K562 (cell line): ENCODE measurements around the gene GRAMD2B. TPM values are rescaled to one million over a fixed set of nuclear protein-coding genes. Genes with fewer than 3 reads are reported as not detected.

Experiments
- ATAC-seq: fragments of 200-7000 bp; cut with Tn5 transposase; 3 replicates; pipeline ENCODE4 v1.9.1; 2020; ENCODE audit warnings: moderate library complexity
- BruUV-seq: library from RNA; stranded (reverse); fragments of 400-500 nt; replicated peaks from 2 replicates; lab custom pipeline; 2021; lab: Mats Ljungman, UMichigan
- CTCF ChIA-PET: fragments of 300-600 bp; formaldehyde crosslinking; extraction: SDS; loops from one replicate; lab custom pipeline; 2021; ENCODE audit warnings: low intra/inter-chr PET ratio; lab: Yijun Ruan, JAX
- POLR2A ChIA-PET: fragments of 300-600, 350-650 bp; sonication (Branson Sonifier 250); formaldehyde crosslinking; extraction: SDS; loops from one replicate; lab custom pipeline; 2021; ENCODE audit warnings: antibody characterized with exemption, inconsistent platforms; lab: Yijun Ruan, JAX
- DNase-seq, 4 experiments: peaks; one replicate each; pipeline versions ENCODE4 v3.0.0 to v3.0.0-alpha.2; 2011 to 2018; ENCODE audit warnings: low spot score in 3 of 4, mixed read lengths in 3 of 4; ENCODE audit errors: extremely low read depth in 1 of 4
- FAIRE-seq: peaks from 2 replicates; lab custom pipeline; 2011; peaks lifted over from hg19 to GRCh38; lab: Jason Lieb, UNC
- H2AFZ ChIP-seq: 2 replicates; pipeline ENCODE4 v1.6.0; 2011; ENCODE audit warnings: low read depth, low read length, control low read depth, inconsistent platforms
- H3K27ac ChIP-seq: fragments of 200-600 bp; 3 replicates; pipeline ENCODE4 v1.8.0; 2011; ENCODE audit warnings: low read depth, mild to moderate bottlenecking, control low read depth, inconsistent platforms, low read length, moderate library complexity, mixed read lengths; ENCODE audit errors: extremely low read depth
- H3K27me3 ChIP-seq, 2 experiments: fragments of 300-600 bp in 1 of 2; 2 replicates in 1 of 2; 3 replicates in 1 of 2; pipeline versions ENCODE4 v1.6.0 to v1.8.0; 2011; ENCODE audit warnings: inconsistent platforms in 2 of 2, low read length in 2 of 2, mild to moderate bottlenecking in 1 of 2, mixed read lengths in 1 of 2, moderate library complexity in 1 of 2; ENCODE audit not compliant: control insufficient read depth in 2 of 2, insufficient read depth in 2 of 2
- H3K36me3 ChIP-seq: fragments of 300-600 bp; 3 replicates; pipeline ENCODE4 v1.8.0; 2011; ENCODE audit warnings: mild to moderate bottlenecking, low read length, inconsistent platforms; ENCODE audit not compliant: control insufficient read depth, insufficient read depth
- H3K4me1 ChIP-seq, 2 experiments: fragments of 200-600 bp in 1 of 2; replicated peaks in 1 of 2; 2 replicates in 1 of 2; 3 replicates in 1 of 2; pipeline versions ENCODE4 v1.5.1 to v1.8.0; 2011; ENCODE audit warnings: inconsistent platforms in 2 of 2, low read length in 2 of 2, mild to moderate bottlenecking in 1 of 2, mixed read lengths in 1 of 2, moderate library complexity in 1 of 2; ENCODE audit not compliant: control insufficient read depth in 2 of 2, insufficient read depth in 2 of 2
- H3K4me2 ChIP-seq: 2 replicates; pipeline ENCODE4 v1.6.1; 2011; ENCODE audit warnings: low read length, control low read depth, inconsistent platforms, mixed read lengths; ENCODE audit not compliant: insufficient read depth
- H3K4me3 ChIP-seq: fragments of 200-600 bp; sonication (generic), shearing (Covaris generic); 2 replicates; pipeline ENCODE4 v1.5.1; 2016; ENCODE audit warnings: control low read depth, inconsistent platforms
- H3K79me2 ChIP-seq: fragments of 200-600 bp; 3 replicates; pipeline ENCODE4 v1.8.0; 2011; ENCODE audit warnings: low read length, inconsistent platforms; ENCODE audit not compliant: control insufficient read depth, insufficient read depth
- H3K9ac ChIP-seq, 2 experiments: 2 replicates each; pipeline versions ENCODE4 v1.6.0 to v1.6.1; 2011; ENCODE audit warnings: low read depth in 2 of 2, low read length in 2 of 2, control low read depth in 1 of 2, inconsistent platforms in 1 of 2, mild to moderate bottlenecking in 1 of 2, mixed read lengths in 1 of 2; ENCODE audit not compliant: insufficient read depth in 1 of 2
- H3K9me1 ChIP-seq: one replicate; pipeline ENCODE4 v1.6.0; 2011; ENCODE audit warnings: inconsistent platforms, mild to moderate bottlenecking, low read length, moderate library complexity; ENCODE audit not compliant: control insufficient read depth, insufficient read depth
- H3K9me3 ChIP-seq: replicated peaks from 2 replicates; pipeline ENCODE4 v1.5.1; 2011; ENCODE audit warnings: low read depth, low read length, inconsistent platforms; ENCODE audit not compliant: control insufficient read depth, insufficient read depth
- H4K20me1 ChIP-seq: replicated peaks from 2 replicates; pipeline ENCODE4 v1.6.1; 2011; ENCODE audit warnings: low read length, inconsistent platforms, mixed read lengths; ENCODE audit not compliant: control insufficient read depth, insufficient read depth
- CREB3L1 ChIP-seq: fragments of 450-650 bp; IDR thresholded peaks from 2 replicates; pipeline ENCODE4 v1.6.1; 2014; ENCODE audit warnings: low read depth, mild to moderate bottlenecking, moderate library complexity, borderline replicate concordance
- GTF2B ChIP-seq: IDR thresholded peaks from 2 replicates; pipeline ENCODE4 v1.6.1; 2011; ENCODE audit not compliant: insufficient read length; ENCODE audit errors: extremely low read depth
- GTF2F1 ChIP-seq: IDR thresholded peaks from 2 replicates; pipeline ENCODE4 v1.6.1; 2011; ENCODE audit warnings: low read depth, low read length, improper control_type of control experiment
- NONO ChIP-seq, 2 experiments: fragments of 200-400 bp in 1 of 2; fragments of 450-650 bp in 1 of 2; formaldehyde crosslinking in 1 of 2; IDR thresholded peaks; 2 replicates each; pipeline ENCODE4 v1.6.1; 2017; ENCODE audit warnings: low read depth in 2 of 2, mild to moderate bottlenecking in 2 of 2, moderate library complexity in 2 of 2, low read length in 1 of 2
- PRDM10 ChIP-seq: fragments of 450-650 bp; IDR thresholded peaks from 2 replicates; pipeline ENCODE4 v1.6.1; 2018; ENCODE audit not compliant: partially characterized antibody
- RB1 ChIP-seq: fragments of 450-650 bp; IDR thresholded peaks from 2 replicates; pipeline ENCODE4 v1.6.1; 2017; ENCODE audit warnings: low read depth, mild to moderate bottlenecking
- TCF7 ChIP-seq: sonication (generic); IDR thresholded peaks from 2 replicates; pipeline ENCODE4 v1.6.1; 2016; ENCODE audit warnings: antibody characterized with exemption, borderline replicate concordance
- ZNF253 ChIP-seq: fragments of 250-450 bp; sonication (Bioruptor Pico); conservative IDR thresholded peaks from 2 replicates; pipeline ENCODE4 v1.6.1; 2021; ENCODE audit warnings: mild to moderate bottlenecking
- ZNF695 ChIP-seq: fragments of 450-650 bp; formaldehyde crosslinking; IDR thresholded peaks from 2 replicates; pipeline ENCODE4 v1.4.0; 2020; ENCODE audit warnings: mild to moderate bottlenecking, moderate library complexity
- WGBS: fragments of 100-300 bp; shearing (Covaris generic); methylation state at CpG from one replicate; pipeline ENCODE4 v1.1.6; 2016; ENCODE audit warnings: low coverage, mixed read lengths; ENCODE audit not compliant: insufficient coverage; ENCODE audit errors: missing lambda C conversion rate; 5-methylcytosine and 5-hydroxymethylcytosine counted together
- in situ Hi-C: fragments of 300-500 bp; cut with MboI; formaldehyde crosslinking; loops from 4 replicates; pipeline ENCODE4 v1.15.0; 2018; ENCODE audit warnings: inconsistent platforms, mixed read lengths
- intact Hi-C: fragments of 100-400 bp; cut with micrococcal nuclease; formaldehyde crosslinking; loops from 2 replicates; pipeline ENCODE4 v1.14.2; 2022
- polyA plus RNA-seq, 8 experiments: library from polyadenylated mRNA; depleted of rRNA in 4 of 8; stranded (reverse) in 5 of 8; unstranded in 3 of 8; fragments of >200 nt; fragmentation: Nextera tagmentation in 2 of 8; fragmentation: Illumina TruSeq in 1 of 8; extraction: Ambion mirVana in 2 of 8; extraction: Trizol in 1 of 8; gene quantifications; 2 replicates each; pipeline versions ENCODE4 v1.2.1 to v1.2.3, GENCODE V29; 2011 to 2014; ENCODE audit warnings: inconsistent platforms in 1 of 8, missing spikeins in 1 of 8
- total RNA-seq, 7 experiments: library from RNA; depleted of rRNA in 6 of 7; stranded (reverse); fragments of >200 nt in 6 of 7; fragmentation: Illumina TruSeq in 2 of 7; extraction: Trizol in 2 of 7; gene quantifications; 2 replicates each; pipeline versions ENCODE4 v1.2.1 to v1.2.3, GENCODE V29; 2011 to 2021; ENCODE audit warnings: low replicate concordance in 1 of 7
- TF ChIP-seq, protein P1 (sequence below), 2 experiments: fragments of 250-450 bp in 1 of 2; fragments of 450-650 bp in 1 of 2; sonication (Bioruptor Pico) in 1 of 2; IDR thresholded peaks; 2 replicates each; pipeline versions ENCODE4 v1.6.1 to v1.8.0; 2016 to 2021; ENCODE audit warnings: mild to moderate bottlenecking in 2 of 2, moderate library complexity in 2 of 2, missing compliant biosample characterization in 1 of 2, missing genetic modification characterization in 1 of 2
- TF ChIP-seq, protein P2 (sequence below): fragments of 450-650 bp; IDR thresholded peaks from 2 replicates; pipeline ENCODE4 v1.6.1; 2016; ENCODE audit warnings: mild to moderate bottlenecking

The GRAMD2B gene
- total and polyA plus RNA-seq, 9 of the 15 experiments (the other 6 are each of a cell fraction or from before 2014, with no cell fraction given), result 0.32 to 4.2 (median 1.4) TPM

- TF ChIP-seq PRDM10 (no peak), RB1 (no peak), ZNF253 (CRISPR knock-in tag) (no peak)
Observed at GRCh38 chr5:126450907-126451306, 27.7 kb downstream of the GRAMD2B start (continued).

DNA sequence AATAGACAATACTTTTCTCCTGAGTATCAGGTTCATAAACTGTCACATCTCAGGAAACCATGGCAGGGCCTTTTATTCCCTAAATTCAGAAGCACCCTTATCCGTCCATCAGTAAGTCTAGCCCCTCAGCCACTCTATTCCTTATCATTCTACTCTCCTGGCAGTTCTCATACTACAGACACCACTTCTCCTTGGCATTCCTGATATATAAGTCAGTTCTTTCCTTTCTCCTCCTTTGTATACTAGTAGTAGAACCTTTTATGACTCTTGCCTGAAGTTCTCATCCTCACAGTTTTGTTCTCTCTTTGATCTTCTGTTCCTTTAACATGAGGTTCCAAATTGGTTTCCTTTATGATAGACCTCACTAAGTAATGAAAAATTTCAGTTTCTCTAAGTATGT lies 29.3 kb downstream of the GRAMD2B start:
- DNase-seq, result no peak
- ChIA-PET POLR2A (no interaction called here), CTCF (no interaction called here)
- H3K4me3 ChIP-seq, result no peak overlapping the region
- WGBS, result 25% methylated on average over 1 of the region's 1 CpG
- no peaks in the 10 kb centered on the region for H3K36me3 ChIP-seq
- H3K9me3 ChIP-seq, result no peaks in the 10 kb centered on the region
- no peaks in the 10 kb centered on the region; a peak in 1 of 5 replicates for H3K27me3 ChIP-seq
- no peak overlapping the region for H2AFZ ChIP-seq
- in situ Hi-C loops (no loop called here), intact Hi-C loops (no loop called here)
- H3K27ac ChIP-seq, result no peak overlapping the region
- H3K4me1 ChIP-seq, result peaks cover 7 to 14% of the 10 kb centered on the region in 2 experiments; a peak in 4 of 5 replicates
- no TSS peak for BruUV-seq
- H3K9me1 ChIP-seq, result no peaks in the 10 kb centered on the region
- FAIRE-seq, result no peak
- ATAC-seq, result no peak
- no peaks in the 10 kb centered on the region for H3K79me2 ChIP-seq
- no peak overlapping the region for H3K9ac ChIP-seq
- H3K4me2 ChIP-seq, result no peak overlapping the region
- H4K20me1 ChIP-seq, result no peaks in the 10 kb centered on the region
- TF ChIP-seq GTF2F1, result no peak
- TF ChIP-seq GTF2B, result no peak
- TF ChIP-seq, protein P1, sequence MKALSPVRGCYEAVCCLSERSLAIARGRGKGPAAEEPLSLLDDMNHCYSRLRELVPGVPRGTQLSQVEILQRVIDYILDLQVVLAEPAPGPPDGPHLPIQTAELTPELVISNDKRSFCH (CRISPR knock-in tag; IDR thresholded peaks at IDR 0.05), result no peak
- TF ChIP-seq, protein P1 (tag; IDR thresholded peaks at IDR 0.05), result no peak
- TF ChIP-seq CREB3L1, result no peak
- TF ChIP-seq NONO (IDR thresholded peaks at IDR 0.05; ENCODE audit: low read depth in 2 of 2, low read length in 1 of 2), result no peak
- no peak for TF ChIP-seq TCF7
- no peak for TF ChIP-seq ZNF695
- TF ChIP-seq, protein P2, sequence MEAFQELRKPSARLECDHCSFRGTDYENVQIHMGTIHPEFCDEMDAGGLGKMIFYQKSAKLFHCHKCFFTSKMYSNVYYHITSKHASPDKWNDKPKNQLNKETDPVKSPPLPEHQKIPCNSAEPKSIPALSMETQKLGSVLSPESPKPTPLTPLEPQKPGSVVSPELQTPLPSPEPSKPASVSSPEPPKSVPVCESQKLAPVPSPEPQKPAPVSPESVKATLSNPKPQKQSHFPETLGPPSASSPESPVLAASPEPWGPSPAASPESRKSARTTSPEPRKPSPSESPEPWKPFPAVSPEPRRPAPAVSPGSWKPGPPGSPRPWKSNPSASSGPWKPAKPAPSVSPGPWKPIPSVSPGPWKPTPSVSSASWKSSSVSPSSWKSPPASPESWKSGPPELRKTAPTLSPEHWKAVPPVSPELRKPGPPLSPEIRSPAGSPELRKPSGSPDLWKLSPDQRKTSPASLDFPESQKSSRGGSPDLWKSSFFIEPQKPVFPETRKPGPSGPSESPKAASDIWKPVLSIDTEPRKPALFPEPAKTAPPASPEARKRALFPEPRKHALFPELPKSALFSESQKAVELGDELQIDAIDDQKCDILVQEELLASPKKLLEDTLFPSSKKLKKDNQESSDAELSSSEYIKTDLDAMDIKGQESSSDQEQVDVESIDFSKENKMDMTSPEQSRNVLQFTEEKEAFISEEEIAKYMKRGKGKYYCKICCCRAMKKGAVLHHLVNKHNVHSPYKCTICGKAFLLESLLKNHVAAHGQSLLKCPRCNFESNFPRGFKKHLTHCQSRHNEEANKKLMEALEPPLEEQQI, result no peak
